PC-3 (cell line): Measurements from ENCODE around the gene GALNT13. TPM values are rescaled to one million over a fixed set of nuclear protein-coding genes. Genes with fewer than 3 reads are reported as not detected.

Experiments used
- ATAC-seq: fragments of 200-7000 bp; cut with Tn5 transposase; 2 replicates; pipeline ENCODE4 v1.9.1; 2020; ENCODE audit warnings: mild to moderate bottlenecking, moderate library complexity
- BruUV-seq: library from RNA; stranded (reverse); fragments of 400-500 nt; replicated peaks from 2 replicates; lab custom pipeline; 2021; lab: Mats Ljungman, UMichigan
- CTCF ChIA-PET: fragments of 300-600 bp; sonication (Branson Sonifier 250); formaldehyde crosslinking; loops from one replicate; lab custom pipeline; 2022; ENCODE audit warnings: antibody characterized with exemption; lab: Charles Lee
- POLR2A ChIA-PET: fragments of 300-600 bp; sonication (Branson Sonifier 250); formaldehyde crosslinking; loops from one replicate; lab custom pipeline; 2022; ENCODE audit warnings: antibody characterized with exemption; ENCODE audit not compliant: unreplicated experiment; lab: Charles Lee
- DNase-seq: peaks from one replicate; pipeline ENCODE4 v3.0.0-alpha.2; 2015
- H2AFZ ChIP-seq: fragments of 300-600 bp; sonication (generic); 2 replicates; pipeline ENCODE4 v1.6.0; 2016; ENCODE audit warnings: antibody characterized with exemption, low read length
- H3F3A ChIP-seq: fragments of 300-600 bp; sonication (generic); one replicate; pipeline ENCODE4 v1.6.0; 2017; ENCODE audit warnings: antibody characterized with exemption, low read length, control low read depth, mild to moderate bottlenecking; ENCODE audit not compliant: unreplicated experiment
- H3K27ac ChIP-seq: fragments of 300-600 bp; sonication (generic); 2 replicates; pipeline ENCODE4 v1.5.1; 2016; ENCODE audit warnings: mild to moderate bottlenecking, low read length
- H3K27me3 ChIP-seq: fragments of 300-600 bp; sonication (generic); 2 replicates; pipeline ENCODE4 v1.6.1; 2016; ENCODE audit warnings: low read length, mixed read lengths
- H3K36me3 ChIP-seq: fragments of 300-600 bp; sonication (generic); 2 replicates; pipeline ENCODE4 v1.6.1; 2016; ENCODE audit warnings: low read depth, mixed run types, low read length, mixed read lengths
- H3K4me1 ChIP-seq: fragments of 300-600 bp; sonication (generic); 2 replicates; pipeline ENCODE4 v1.5.1; 2016; ENCODE audit warnings: low read length; ENCODE audit not compliant: insufficient read depth
- H3K4me2 ChIP-seq: fragments of 300-600 bp; sonication (generic); 2 replicates; pipeline ENCODE4 v1.6.0; 2016; ENCODE audit warnings: low read length
- H3K4me3 ChIP-seq: fragments of 300-600 bp; sonication (generic); 2 replicates; pipeline ENCODE4 v1.5.1; 2016; ENCODE audit warnings: mild to moderate bottlenecking, low read length, mixed read lengths
- H3K79me2 ChIP-seq: fragments of 300-600 bp; sonication (generic); 2 replicates; pipeline ENCODE4 v1.6.1; 2017; ENCODE audit warnings: low read length, mixed read lengths
- H3K9ac ChIP-seq: fragments of 300-600 bp; sonication (generic); 2 replicates; pipeline ENCODE4 v1.6.0; 2016; ENCODE audit warnings: mild to moderate bottlenecking, low read length
- H3K9me2 ChIP-seq: fragments of 300-600 bp; sonication (generic); replicated peaks from 2 replicates; pipeline ENCODE4 v1.6.1; 2016; ENCODE audit warnings: mixed run types, low read length, mixed read lengths
- H3K9me3 ChIP-seq: fragments of 300-600 bp; sonication (generic); 2 replicates; pipeline ENCODE4 v1.6.1; 2016; ENCODE audit warnings: low read length, mixed read lengths
- H4K20me1 ChIP-seq: fragments of 300-600 bp; sonication (generic); 2 replicates; pipeline ENCODE4 v1.6.1; 2016; ENCODE audit warnings: low read length, mixed read lengths
- CTCF ChIP-seq: fragments of 300-600 bp; sonication (generic); conservative IDR thresholded peaks from 2 replicates; pipeline ENCODE4 v1.5.1; 2017; ENCODE audit warnings: antibody characterized with exemption, low read depth, mild to moderate bottlenecking, low read length
- EZH2 ChIP-seq: fragments of 300-600 bp; sonication (generic); IDR thresholded peaks from one replicate; pipeline ENCODE4 v1.6.1; 2017; ENCODE audit warnings: antibody characterized with exemption, mild to moderate bottlenecking, low read length; ENCODE audit not compliant: unreplicated experiment
- EZH2phosphoT487 ChIP-seq: fragments of 300-600 bp; sonication (generic); IDR thresholded peaks from 2 replicates; pipeline ENCODE4 v1.6.1; 2018; ENCODE audit warnings: mild to moderate bottlenecking, antibody characterized with exemption, low read length, borderline replicate concordance
- intact Hi-C: fragments of 100-400 bp; cut with micrococcal nuclease; formaldehyde crosslinking; loops from 2 replicates; pipeline ENCODE4 v1.9.0; 2023
- total RNA-seq: library from RNA; depleted of rRNA; stranded (reverse); fragments of >200 nt; gene quantifications from 2 replicates; pipeline ENCODE4 v1.2.3, GENCODE V29; 2014

Gene GALNT13
- total RNA-seq, 1 experiment from 2014 or later, result 2.0 TPM

- Histone ChIP-seq H3K9me3 (no peaks in the 10 kb centered on the region), H3K36me3 (no peaks in the 10 kb centered on the region), H3K4me3 (no peak overlapping the region), H3K4me2 (no peak overlapping the region), H3F3A (no peaks in the 10 kb centered on the region), H3K9ac (no peak overlapping the region), H3K27me3 (no peaks in the 10 kb centered on the region), H3K4me1 (no peaks in the 10 kb centered on the region), H2AFZ (no peak overlapping the region), H3K79me2 (no peaks in the 10 kb centered on the region), H3K9me2 (no peaks in the 10 kb centered on the region), H3K27ac (no peak overlapping the region), H4K20me1 (no peaks in the 10 kb centered on the region)
- intact Hi-C loops, result no loop called here
- no TSS peak for BruUV-seq
- no peak for ATAC-seq
- ChIA-PET CTCF (no interaction called here), POLR2A (interaction anchor here (0.7 kb wide), 1 partner anchor 17 kb away, joined by 7 read pairs; no protein-coding TSS in a partner anchor)
- TF ChIP-seq EZH2, result no peak
- no peak for TF ChIP-seq EZH2phosphoT487
- no peak for TF ChIP-seq CTCF
- DNase-seq, result no peak
Observed at GRCh38 chr2:154484338-154485099, 612.8 kb downstream of the GALNT13 start.

- DNase-seq (no peak), ATAC-seq (no peak)
- POLR2A ChIA-PET, result no interaction called here
- Histone ChIP-seq H3K27ac (no peak overlapping the region), H4K20me1 (no peaks in the 10 kb centered on the region), H3K27me3 (no peaks in the 10 kb centered on the region), H3K9ac (no peak overlapping the region), H2AFZ (no peak overlapping the region), H3K4me1 (no peaks in the 10 kb centered on the region), H3K9me2 (no peaks in the 10 kb centered on the region), H3K9me3 (no peaks in the 10 kb centered on the region), H3K36me3 (no peaks in the 10 kb centered on the region), H3K79me2 (no peaks in the 10 kb centered on the region), H3F3A (no peaks in the 10 kb centered on the region), H3K4me3 (no peak overlapping the region), H3K4me2 (no peak overlapping the region)
- BruUV-seq, result no TSS peak
- TF ChIP-seq EZH2phosphoT487, result no peak
- no peak for TF ChIP-seq CTCF
- TF ChIP-seq EZH2, result no peak
- intact Hi-C loops, result no loop called here
- CTCF ChIA-PET, result no interaction called here
Observed at GRCh38 chr2:154488801-154489200, 617.1 kb downstream of the GALNT13 start.

GRCh38 chr2:154489266-154489858, 617.6 kb downstream of the GALNT13 start:
- H3K27me3 ChIP-seq, result no peaks in the 10 kb centered on the region
- no peak overlapping the region for H2AFZ ChIP-seq
- POLR2A ChIA-PET, result no interaction called here
- H3K4me2 ChIP-seq, result no peak overlapping the region
- intact Hi-C loops, result no loop called here
- BruUV-seq, result no TSS peak
- H3K9me2 ChIP-seq, result no peaks in the 10 kb centered on the region
- H4K20me1 ChIP-seq, result no peaks in the 10 kb centered on the region
- no peaks in the 10 kb centered on the region for H3F3A ChIP-seq
- CTCF ChIA-PET, result no interaction called here
- no peaks in the 10 kb centered on the region for H3K9me3 ChIP-seq
- no peak for DNase-seq
- H3K79me2 ChIP-seq, result no peaks in the 10 kb centered on the region
- ATAC-seq, result no peak
- H3K27ac ChIP-seq, result no peak overlapping the region
- TF ChIP-seq CTCF, result no peak
- no peak for TF ChIP-seq EZH2phosphoT487
- TF ChIP-seq EZH2, result no peak
- no peak overlapping the region for H3K9ac ChIP-seq
- H3K4me3 ChIP-seq, result no peak overlapping the region
- H3K36me3 ChIP-seq, result no peaks in the 10 kb centered on the region
- no peaks in the 10 kb centered on the region for H3K4me1 ChIP-seq
